ENCODE data around the gene CAMTA1. TPM values are rescaled to one million over a fixed set of nuclear protein-coding genes. Genes with fewer than 3 reads are reported as not detected.

The CAMTA1 gene
- total RNA-seq, 1 donor from 2014 or later, result 160 TPM

DNA sequence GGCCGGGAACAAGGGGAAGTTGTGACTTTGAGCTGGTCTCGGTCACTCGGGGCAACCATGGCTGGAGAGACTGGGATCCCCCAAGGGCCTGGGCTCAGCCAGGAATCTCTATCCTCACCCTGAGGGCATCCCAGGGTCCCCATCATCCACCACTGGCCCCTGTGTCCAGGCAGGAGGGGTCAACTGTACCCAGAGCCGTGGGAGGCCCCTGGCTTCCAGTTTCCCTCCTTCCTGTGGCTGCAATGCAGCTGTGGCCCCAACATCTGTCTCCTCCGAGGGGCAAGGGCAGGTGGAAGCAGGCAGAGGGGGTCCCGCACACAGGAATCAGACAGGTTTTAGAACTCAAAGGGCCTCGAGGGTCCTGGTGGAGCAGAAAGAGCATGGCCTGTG is 653.1 kb downstream of the CAMTA1 start:
- DNase-seq, result no peak
- no peaks in the 10 kb centered on the region for H3K36me3 ChIP-seq
- no peak overlapping the region for H3K27ac ChIP-seq (replicated peaks)
- H3K9me3 ChIP-seq (replicated peaks), result no peaks in the 10 kb centered on the region
- no peaks in the 10 kb centered on the region for H3K27me3 ChIP-seq (ENCODE audit: low read depth)
- TF ChIP-seq CTCF (IDR thresholded peaks at IDR 0.05; ENCODE audit: borderline replicate concordance), result no peak
- intact Hi-C loops (cut with micrococcal nuclease), result no loop called here
- no peak overlapping the region for H3K4me3 ChIP-seq
- H3K4me1 ChIP-seq, result no peaks in the 10 kb centered on the region

DNA sequence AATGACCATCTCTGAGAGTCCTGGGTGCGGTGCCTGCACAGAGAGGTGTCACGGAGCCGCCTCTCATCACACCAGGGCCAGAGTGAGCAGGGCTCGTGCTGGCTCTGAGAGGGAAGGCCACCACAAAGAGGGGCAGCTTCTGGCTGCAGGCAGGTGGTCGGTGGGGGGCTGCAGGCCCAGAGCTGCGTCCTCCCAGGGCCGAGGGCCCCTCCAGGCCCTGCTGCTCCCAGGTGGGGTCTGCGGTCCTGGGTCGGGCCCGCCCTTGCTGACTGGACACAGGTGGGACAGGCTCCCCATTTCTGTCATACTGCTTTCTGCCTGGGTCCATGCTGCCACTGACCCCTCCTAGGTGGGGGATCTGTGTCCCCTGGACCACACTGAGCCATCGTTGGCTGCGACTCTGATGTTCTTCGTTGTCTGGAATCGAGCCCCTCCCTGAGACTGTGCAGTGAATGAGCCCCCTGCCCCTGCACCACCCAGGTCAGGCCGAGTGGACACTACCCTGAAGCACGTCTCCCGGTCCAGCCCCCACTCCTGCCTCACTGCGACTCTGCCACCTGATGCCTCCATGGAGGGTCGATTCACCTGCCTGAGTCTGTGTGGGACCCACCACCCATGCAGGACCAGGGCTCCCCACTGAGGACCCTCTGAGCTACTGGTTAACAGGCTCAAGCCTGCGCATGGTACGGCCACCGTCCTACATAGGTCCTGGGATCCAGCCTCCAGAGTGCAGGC is 653.8 kb downstream of the CAMTA1 start:
- no peak for TF ChIP-seq CTCF (IDR thresholded peaks at IDR 0.05; ENCODE audit: borderline replicate concordance)
- H3K27me3 ChIP-seq (ENCODE audit: low read depth), result no peaks in the 10 kb centered on the region
- DNase-seq, result no peak
- H3K9me3 ChIP-seq (replicated peaks), result no peaks in the 10 kb centered on the region
- H3K27ac ChIP-seq (replicated peaks), result no peak overlapping the region
- H3K4me3 ChIP-seq, result no peak overlapping the region
- intact Hi-C loops (cut with micrococcal nuclease), result no loop called here
- H3K36me3 ChIP-seq, result no peaks in the 10 kb centered on the region
- no peaks in the 10 kb centered on the region for H3K4me1 ChIP-seq

- Histone ChIP-seq H3K9me3 (replicated peaks) (no peaks in the 10 kb centered on the region), H3K4me3 (no peak overlapping the region), H3K27me3 (ENCODE audit: low read depth) (no peaks in the 10 kb centered on the region), H3K36me3 (no peaks in the 10 kb centered on the region), H3K27ac (replicated peaks) (no peak overlapping the region), H3K4me1 (no peaks in the 10 kb centered on the region)
- DNase-seq, result no peak
- intact Hi-C loops (cut with micrococcal nuclease), result no loop called here
- TF ChIP-seq CTCF (IDR thresholded peaks at IDR 0.05; ENCODE audit: borderline replicate concordance), result no peak
These were observed 654.9 kb downstream of the CAMTA1 start for GRCh38 chr1:7440154-7440553.

- no peaks in the 10 kb centered on the region for H3K9me3 ChIP-seq (replicated peaks)
- no peak overlapping the region for H3K4me3 ChIP-seq
- intact Hi-C loops (cut with micrococcal nuclease), result no loop called here
- H3K4me1 ChIP-seq, result no peaks in the 10 kb centered on the region
- TF ChIP-seq CTCF (IDR thresholded peaks at IDR 0.05; ENCODE audit: borderline replicate concordance), result no peak
- H3K27ac ChIP-seq (replicated peaks), result no peak overlapping the region
- no peaks in the 10 kb centered on the region for H3K27me3 ChIP-seq (ENCODE audit: low read depth)
- H3K36me3 ChIP-seq, result no peaks in the 10 kb centered on the region
- DNase-seq, result no peak
These were observed 656.0 kb downstream of the CAMTA1 start for GRCh38 chr1:7441143-7441841.

- intact Hi-C loops (cut with micrococcal nuclease), result no loop called here
- no peak for TF ChIP-seq CTCF (IDR thresholded peaks at IDR 0.05; ENCODE audit: borderline replicate concordance)
- Histone ChIP-seq H3K4me1 (no peaks in the 10 kb centered on the region), H3K4me3 (no peak overlapping the region), H3K36me3 (no peaks in the 10 kb centered on the region), H3K27me3 (ENCODE audit: low read depth) (no peaks in the 10 kb centered on the region), H3K27ac (replicated peaks) (no peak overlapping the region), H3K9me3 (replicated peaks) (no peaks in the 10 kb centered on the region)
- no peak for DNase-seq
These were observed 656.8 kb downstream of the CAMTA1 start for GRCh38 chr1:7442036-7442435.

All from left ventricle myocardium inferior (tissue), 1 donor.